Uterus (tissue), 4 donors: ENCODE results near the gene ECI1. TPM values are rescaled to one million over a fixed set of nuclear protein-coding genes. Genes with fewer than 3 reads are reported as not detected.

Experiments
- DNase-seq, 2 donors: peaks; one replicate each; pipeline ENCODE4 v3.0.0-alpha.2; 2019 to 2020
- H3K27ac ChIP-seq, 2 donors: fragments of 200-600 bp; sonication (generic); 1 replicate in 1 of 2; 2 replicates in 1 of 2; pipeline ENCODE4 v1.5.1; 2016 to 2018
- H3K27me3 ChIP-seq, 2 donors: fragments of 200-600 bp; sonication (generic); one replicate each; pipeline ENCODE4 v1.5.1; 2018 to 2019; ENCODE audit warnings: control low read depth in 1 of 2
- H3K36me3 ChIP-seq, 2 donors: fragments of 200-600 bp; sonication (generic); one replicate each; pipeline ENCODE4 v1.5.1; 2019; ENCODE audit warnings: control low read depth in 1 of 2
- H3K4me1 ChIP-seq, 2 donors: fragments of 200-600 bp; sonication (generic); one replicate each; pipeline ENCODE4 v1.5.1; 2018 to 2019; ENCODE audit warnings: control low read depth in 1 of 2
- H3K4me3 ChIP-seq, 2 donors: fragments of 200-600 bp; sonication (generic); 1 replicate in 1 of 2; 2 replicates in 1 of 2; pipeline ENCODE4 v1.5.1; 2018 to 2019; ENCODE audit warnings: mild to moderate bottlenecking in 1 of 2
- H3K9me3 ChIP-seq, 2 donors: fragments of 200-600 bp; sonication (generic); one replicate each; pipeline ENCODE4 v1.5.1; 2019; ENCODE audit warnings: control low read depth in 1 of 2
- POLR2A ChIP-seq, 2 donors: fragments of 450-650 bp; IDR thresholded peaks; one replicate each; pipeline ENCODE4 v1.6.1; 2016; ENCODE audit warnings: antibody characterized with exemption in 2 of 2, mild to moderate bottlenecking in 1 of 2, moderate library complexity in 1 of 2
- intact Hi-C: fragments of 100-400 bp; cut with DNase I; formaldehyde crosslinking; loops from one replicate; pipeline ENCODE4 v1.15.1; 2023; ENCODE audit warnings: low total_unique reads
- total RNA-seq, 4 donors: library from RNA; depleted of rRNA in 3 of 4; stranded (reverse); fragments of >200 nt in 3 of 4; gene quantifications; one replicate each; pipeline versions ENCODE4 v1.1.0 to v1.2.4, GENCODE V29; 2014 to 2023
- TF ChIP-seq, protein P1 (sequence below), 4 experiments: fragments of 200-600 bp in 2 of 4; fragments of 450-650 bp in 2 of 4; sonication (generic) in 2 of 4; IDR thresholded peaks; one replicate each; pipeline ENCODE4 v1.5.1; 2016 to 2019; ENCODE audit warnings: antibody characterized with exemption in 4 of 4, mild to moderate bottlenecking in 2 of 4, moderate library complexity in 1 of 4
- donor health status: DM: yes; HTN: yes; CAD: no.

Gene ECI1
- total RNA-seq, 4 donors from 2014 or later: 4.9 to 89.1 (median 40.1) TPM

DNA sequence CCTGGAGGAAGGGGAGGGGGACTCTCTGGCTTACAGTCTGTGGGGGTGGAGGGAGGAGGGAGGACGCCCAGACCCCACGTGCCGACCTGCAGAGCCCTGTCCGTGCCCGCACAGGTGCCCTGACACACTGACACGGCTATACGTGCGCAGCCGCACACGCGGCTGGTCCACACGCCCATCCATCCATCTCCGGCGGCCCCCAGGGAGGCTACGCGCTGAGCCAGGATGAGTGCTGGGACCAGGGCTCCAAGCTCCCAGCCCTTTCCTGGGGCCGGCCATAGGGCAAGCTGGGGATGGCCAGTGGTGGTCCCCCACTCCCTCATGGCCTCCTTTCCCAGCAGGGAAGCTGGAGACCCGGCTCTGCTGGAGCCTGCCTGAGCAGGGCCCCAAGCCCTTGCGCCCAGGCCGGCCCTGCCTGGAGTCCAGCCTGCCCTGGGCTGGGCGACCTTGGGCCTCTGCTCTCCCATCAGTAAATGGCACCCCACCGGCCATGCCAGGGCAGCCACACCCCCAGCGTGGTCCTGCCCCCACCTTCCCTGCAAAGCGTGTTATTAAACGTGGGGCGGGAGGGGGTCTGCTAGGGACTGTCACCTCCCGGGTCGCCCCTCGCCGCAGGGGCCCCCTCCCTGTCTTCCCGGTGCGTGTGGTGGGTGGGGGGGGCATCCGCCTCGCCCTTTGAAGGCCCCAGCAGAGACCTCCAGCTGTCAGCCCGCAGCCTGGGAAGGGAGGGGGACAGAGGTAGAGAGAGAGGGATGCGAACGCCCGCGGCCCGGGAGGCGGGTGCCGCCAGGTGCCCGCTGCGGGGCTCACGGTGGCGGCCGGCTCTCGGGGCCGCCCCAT, 55.8 kb downstream of the ECI1 start:
- intact Hi-C loops: no loop called here
- H3K4me3 ChIP-seq: peak overlapping the region in 1 of 2 donors; percentile 15
- H3K27me3 ChIP-seq: peaks cover 6 to 13% of the 10 kb centered on the region in 2 donors
- no peak overlapping the region for H3K27ac ChIP-seq
- no peaks in the 10 kb centered on the region for H3K9me3 ChIP-seq
- H3K36me3 ChIP-seq: no peaks in the 10 kb centered on the region
- H3K4me1 ChIP-seq: peaks cover 0 to 11% of the 10 kb centered on the region in 2 donors
- TF ChIP-seq, protein P1, sequence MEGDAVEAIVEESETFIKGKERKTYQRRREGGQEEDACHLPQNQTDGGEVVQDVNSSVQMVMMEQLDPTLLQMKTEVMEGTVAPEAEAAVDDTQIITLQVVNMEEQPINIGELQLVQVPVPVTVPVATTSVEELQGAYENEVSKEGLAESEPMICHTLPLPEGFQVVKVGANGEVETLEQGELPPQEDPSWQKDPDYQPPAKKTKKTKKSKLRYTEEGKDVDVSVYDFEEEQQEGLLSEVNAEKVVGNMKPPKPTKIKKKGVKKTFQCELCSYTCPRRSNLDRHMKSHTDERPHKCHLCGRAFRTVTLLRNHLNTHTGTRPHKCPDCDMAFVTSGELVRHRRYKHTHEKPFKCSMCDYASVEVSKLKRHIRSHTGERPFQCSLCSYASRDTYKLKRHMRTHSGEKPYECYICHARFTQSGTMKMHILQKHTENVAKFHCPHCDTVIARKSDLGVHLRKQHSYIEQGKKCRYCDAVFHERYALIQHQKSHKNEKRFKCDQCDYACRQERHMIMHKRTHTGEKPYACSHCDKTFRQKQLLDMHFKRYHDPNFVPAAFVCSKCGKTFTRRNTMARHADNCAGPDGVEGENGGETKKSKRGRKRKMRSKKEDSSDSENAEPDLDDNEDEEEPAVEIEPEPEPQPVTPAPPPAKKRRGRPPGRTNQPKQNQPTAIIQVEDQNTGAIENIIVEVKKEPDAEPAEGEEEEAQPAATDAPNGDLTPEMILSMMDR (IDR thresholded peaks at IDR 0.05): no peak
- TF ChIP-seq POLR2A (IDR thresholded peaks at IDR 0.05): no peak
- DNase-seq: no peak

DNA sequence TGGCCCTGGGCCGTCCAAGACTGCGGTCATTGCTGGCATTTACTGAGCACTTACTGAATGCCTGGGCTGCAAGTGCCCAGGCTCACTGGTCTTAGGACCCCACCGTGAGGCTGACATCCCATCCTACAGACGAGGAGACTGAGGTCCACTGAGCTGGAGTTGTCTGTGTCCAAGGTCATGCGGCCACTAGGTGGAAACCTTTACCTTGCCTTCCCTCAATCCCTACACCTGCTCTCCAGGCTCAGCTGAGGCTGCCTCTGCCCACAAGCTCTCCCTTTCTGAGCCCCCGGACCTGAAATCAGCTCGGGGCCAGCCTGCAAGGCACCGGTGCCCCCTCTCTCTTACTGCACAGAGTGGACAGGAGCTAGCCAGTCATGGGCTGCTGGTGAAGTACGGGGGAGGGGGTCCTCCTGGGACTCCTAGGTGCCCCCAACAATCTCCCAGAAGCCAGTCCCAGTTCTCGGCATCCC, 56.5 kb downstream of the ECI1 start:
- no peaks in the 10 kb centered on the region for H3K9me3 ChIP-seq
- TF ChIP-seq POLR2A (IDR thresholded peaks at IDR 0.05): no peak
- TF ChIP-seq, protein P1 (IDR thresholded peaks at IDR 0.05): peak in 3 of 4 experiments; percentile 39 to 61 (median 40)
- intact Hi-C loops: no loop called here

DNA sequence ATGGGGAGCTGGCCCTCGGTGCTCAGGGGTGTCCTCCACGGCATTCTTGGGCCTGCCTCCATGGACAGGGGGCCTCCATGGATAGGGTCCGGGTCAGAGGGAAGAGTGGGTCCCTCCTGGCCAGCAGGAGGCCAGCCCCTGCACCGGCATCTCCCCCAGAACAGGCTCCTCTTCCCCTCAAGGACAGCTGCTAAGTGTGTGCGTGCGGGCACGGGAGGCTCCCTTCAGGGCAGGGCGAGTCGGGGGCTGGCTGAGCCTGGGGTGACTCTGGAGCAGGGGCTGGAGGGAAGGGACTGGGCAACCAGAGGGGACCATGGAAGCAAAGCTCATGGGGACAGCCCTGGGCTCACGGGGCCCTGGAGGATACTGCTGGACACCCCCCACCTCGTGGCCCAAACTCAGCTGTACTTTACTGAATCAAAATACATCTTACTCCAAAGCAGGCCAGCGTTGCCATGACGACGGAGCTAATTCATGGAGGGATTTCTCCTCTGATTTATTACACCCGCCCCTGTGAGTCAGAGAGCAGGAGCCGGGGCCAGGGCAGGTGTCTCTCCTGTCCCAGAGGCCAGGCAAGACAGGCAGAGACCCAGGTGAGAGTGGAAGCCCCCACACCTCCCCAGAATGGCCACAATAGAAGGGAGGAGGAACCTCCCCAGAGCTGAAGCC, 57.1 kb downstream of the ECI1 start:
- H3K27ac ChIP-seq: no peak overlapping the region
- peak; percentile 50 to 74 for DNase-seq
- TF ChIP-seq, protein P1 (IDR thresholded peaks at IDR 0.05): no peak
- TF ChIP-seq POLR2A (IDR thresholded peaks at IDR 0.05): no peak
- no peak overlapping the region for H3K4me3 ChIP-seq
- H3K4me1 ChIP-seq: peaks cover 0 to 11% of the 10 kb centered on the region in 2 donors
- H3K9me3 ChIP-seq: no peaks in the 10 kb centered on the region
- intact Hi-C loops: no loop called here
- no peaks in the 10 kb centered on the region for H3K36me3 ChIP-seq
- peaks cover 6 to 13% of the 10 kb centered on the region in 2 donors for H3K27me3 ChIP-seq

More for the DNA sequence above, 56.5 kb downstream of the ECI1 start:
- Histone ChIP-seq H3K27me3 (peaks cover 6 to 13% of the 10 kb centered on the region in 2 donors), H3K4me3 (no peak overlapping the region), H3K4me1 (peaks cover 0 to 11% of the 10 kb centered on the region in 2 donors), H3K27ac (no peak overlapping the region), H3K36me3 (no peaks in the 10 kb centered on the region)
- DNase-seq: no peak

DNA sequence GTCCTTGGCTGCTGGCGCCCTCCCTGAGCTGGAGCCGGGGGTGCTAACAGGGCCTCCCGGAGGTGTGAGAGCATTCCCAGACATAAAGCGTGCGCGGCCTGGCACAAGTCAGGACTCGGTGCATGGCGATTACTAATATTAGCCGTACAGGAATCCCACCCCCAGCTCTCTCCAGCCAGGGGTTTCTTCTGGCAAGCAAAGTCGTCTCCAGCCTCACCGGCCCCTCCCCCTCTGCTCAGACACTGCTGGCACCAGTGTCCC, 60.0 kb downstream of the ECI1 start:
- no peak for DNase-seq
- Histone ChIP-seq H3K27me3 (peaks cover 0 to 13% of the 10 kb centered on the region in 2 donors), H3K27ac (no peak overlapping the region), H3K9me3 (no peaks in the 10 kb centered on the region), H3K4me1 (peaks cover 0 to 11% of the 10 kb centered on the region in 2 donors), H3K36me3 (no peaks in the 10 kb centered on the region), H3K4me3 (no peak overlapping the region)
- intact Hi-C loops: no loop called here
- TF ChIP-seq, protein P1 (IDR thresholded peaks at IDR 0.05): no peak
- TF ChIP-seq POLR2A (IDR thresholded peaks at IDR 0.05): no peak
